Mesothelial cell of epicardium (in vitro differentiated cells): ENCODE measurements around the gene CHRNA1. TPM values are rescaled to one million over a fixed set of nuclear protein-coding genes. Genes with fewer than 3 reads are reported as not detected.

Experiments
- DNase-seq, 2 experiments: peaks; one replicate each; pipeline ENCODE4 v3.0.0; 2021; ENCODE audit warnings: low spot score in 2 of 2; ENCODE audit not compliant: unreplicated experiment in 2 of 2
- H3K27ac Mint-ChIP-seq: 2 replicates; pipeline ENCODE4 v1.8.0; 2021; ENCODE audit warnings: mixed read lengths
- H3K27me3 Mint-ChIP-seq: 2 replicates; pipeline ENCODE4 v1.8.0; 2021; ENCODE audit warnings: low read depth, mixed read lengths
- H3K36me3 Mint-ChIP-seq: 2 replicates; pipeline ENCODE4 v1.8.0; 2021; ENCODE audit warnings: mixed read lengths
- H3K4me1 Mint-ChIP-seq: 2 replicates; pipeline ENCODE4 v1.8.0; 2021; ENCODE audit warnings: mixed read lengths
- H3K4me3 Mint-ChIP-seq: 2 replicates; pipeline ENCODE4 v1.8.0; 2021; ENCODE audit warnings: mild to moderate bottlenecking, moderate library complexity, mixed read lengths
- H3K9me3 Mint-ChIP-seq: 2 replicates; pipeline ENCODE4 v1.8.0; 2021; ENCODE audit warnings: mixed read lengths
- total RNA-seq: library from RNA; stranded (reverse); gene quantifications from 3 replicates; pipeline ENCODE4 v1.2.1, GENCODE V29; 2021
- TF ChIP-seq, protein P1 (sequence below): fragments of 200-600 bp; sonication (generic); IDR thresholded peaks from one replicate; pipeline ENCODE4 v1.5.0; 2021; ENCODE audit warnings: antibody characterized with exemption; ENCODE audit not compliant: unreplicated experiment

The CHRNA1 gene
- 0.16 TPM in 1 of 3 replicates, not detected in the others for total RNA-seq

DNA sequence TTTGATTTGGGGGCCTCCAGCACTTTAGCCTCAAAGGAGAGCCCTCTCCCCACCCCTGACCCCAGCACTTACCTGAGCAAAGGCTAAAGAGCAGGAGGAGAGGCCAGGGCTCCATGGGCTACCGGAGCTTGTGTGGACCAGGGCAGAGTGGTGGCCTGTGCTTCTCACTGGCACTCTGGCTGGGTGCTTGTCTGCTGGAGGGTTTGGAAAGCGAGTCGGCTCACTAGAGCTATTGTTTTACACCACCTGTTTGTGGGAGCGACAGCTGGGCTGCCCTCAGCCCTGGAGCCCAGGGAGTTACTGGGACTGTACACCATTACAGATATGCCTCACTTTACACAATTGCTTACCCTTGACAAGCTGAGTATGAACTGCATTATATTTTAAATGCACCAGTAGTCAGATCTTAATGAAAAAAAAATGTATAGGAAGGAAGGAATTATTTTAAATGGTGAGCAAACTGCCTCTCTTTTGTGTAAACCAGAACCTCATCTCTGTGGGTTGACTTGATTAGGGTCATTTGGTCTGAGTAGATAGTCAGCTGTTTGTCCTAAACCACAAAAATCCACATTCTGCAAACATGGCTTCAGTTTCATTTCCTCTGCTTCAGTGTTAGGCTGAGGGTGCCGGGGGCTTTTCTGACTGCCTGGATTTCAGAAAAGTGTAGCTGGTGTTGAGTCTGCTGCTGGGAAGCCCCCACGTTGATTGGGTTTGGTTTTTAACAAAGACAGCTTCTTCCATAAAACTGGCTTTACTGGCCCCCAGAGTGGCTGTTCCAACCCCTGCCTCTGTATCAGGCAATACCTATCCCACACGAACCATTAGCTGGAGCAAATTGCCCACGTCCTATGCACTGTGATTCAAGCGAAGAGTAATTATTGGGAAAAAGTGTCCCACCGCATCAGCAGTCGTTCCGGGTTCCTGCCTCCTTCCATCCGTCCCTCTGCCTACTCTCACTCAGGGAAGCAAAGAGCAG, at the start of gene CHRNA1:
TSS of gene CHRNA1 (minus strand) at position 193 of the 976 bp plus-strand sequence. CDS start at position 115, 78 bp downstream.
- TF ChIP-seq, protein P1, sequence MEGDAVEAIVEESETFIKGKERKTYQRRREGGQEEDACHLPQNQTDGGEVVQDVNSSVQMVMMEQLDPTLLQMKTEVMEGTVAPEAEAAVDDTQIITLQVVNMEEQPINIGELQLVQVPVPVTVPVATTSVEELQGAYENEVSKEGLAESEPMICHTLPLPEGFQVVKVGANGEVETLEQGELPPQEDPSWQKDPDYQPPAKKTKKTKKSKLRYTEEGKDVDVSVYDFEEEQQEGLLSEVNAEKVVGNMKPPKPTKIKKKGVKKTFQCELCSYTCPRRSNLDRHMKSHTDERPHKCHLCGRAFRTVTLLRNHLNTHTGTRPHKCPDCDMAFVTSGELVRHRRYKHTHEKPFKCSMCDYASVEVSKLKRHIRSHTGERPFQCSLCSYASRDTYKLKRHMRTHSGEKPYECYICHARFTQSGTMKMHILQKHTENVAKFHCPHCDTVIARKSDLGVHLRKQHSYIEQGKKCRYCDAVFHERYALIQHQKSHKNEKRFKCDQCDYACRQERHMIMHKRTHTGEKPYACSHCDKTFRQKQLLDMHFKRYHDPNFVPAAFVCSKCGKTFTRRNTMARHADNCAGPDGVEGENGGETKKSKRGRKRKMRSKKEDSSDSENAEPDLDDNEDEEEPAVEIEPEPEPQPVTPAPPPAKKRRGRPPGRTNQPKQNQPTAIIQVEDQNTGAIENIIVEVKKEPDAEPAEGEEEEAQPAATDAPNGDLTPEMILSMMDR = no peak
- Mint-ChIP-seq H3K36me3 (no peaks in the 10 kb centered on the region), H3K4me1 (peaks cover 13% of the 10 kb centered on the region), H3K4me3 (no peak within 1 kb of the TSS), H3K27me3 (no peaks in the 10 kb centered on the region), H3K27ac (peak within 1 kb of the TSS; percentile 10), H3K9me3 (no peaks in the 10 kb centered on the region)
- DNase-seq = no peak

DNA sequence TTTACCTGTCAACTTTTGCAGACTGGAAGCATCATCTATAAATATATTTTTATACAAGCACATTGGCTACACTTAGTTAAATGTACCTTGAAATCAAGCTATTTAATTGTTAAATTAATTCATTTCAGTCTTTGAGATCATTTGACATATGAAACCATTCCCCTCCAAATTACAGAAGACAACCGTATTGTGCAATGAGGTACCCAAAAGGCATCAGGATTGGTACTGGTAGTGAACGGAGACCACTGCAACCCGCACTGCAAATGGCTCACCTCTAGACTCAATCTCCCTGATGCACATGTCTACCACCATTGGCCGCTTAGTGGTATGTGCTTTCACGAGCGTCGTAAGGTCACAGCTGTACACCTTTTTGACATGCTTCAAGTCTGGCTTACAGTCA, 47.8 kb upstream of the CHRNA1 start:
- H3K27ac Mint-ChIP-seq = no peak overlapping the region

DNA sequence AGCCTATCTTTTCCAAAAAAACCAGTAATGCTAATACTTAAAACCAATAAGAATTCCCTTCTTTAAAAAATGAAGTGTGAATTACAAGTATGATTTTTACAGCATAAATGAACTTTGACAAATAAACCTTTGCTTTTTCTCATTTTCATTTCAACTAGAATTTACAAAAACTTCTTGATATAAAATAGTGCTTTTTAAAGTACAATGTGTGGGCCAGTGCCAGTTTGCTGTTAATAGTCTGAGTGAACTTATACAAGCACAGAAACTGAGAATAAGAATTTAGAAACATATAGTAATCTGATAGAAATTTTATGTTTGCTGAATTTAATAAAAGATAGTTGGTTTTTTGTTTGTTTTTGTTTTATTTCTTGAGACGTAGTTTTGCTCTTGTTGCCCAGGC, 43.7 kb upstream of the CHRNA1 start:
- Mint-ChIP-seq H3K36me3 (peaks cover 16% of the 10 kb centered on the region), H3K4me3 (no peak overlapping the region), H3K27me3 (no peaks in the 10 kb centered on the region), H3K4me1 (peaks cover 21% of the 10 kb centered on the region), H3K9me3 (no peaks in the 10 kb centered on the region), H3K27ac (peak overlapping the region; percentile 76)
- TF ChIP-seq, protein P1 = no peak
- no peak for DNase-seq

More for the DNA sequence above, 47.8 kb upstream of the CHRNA1 start:
- Mint-ChIP-seq H3K36me3 (peaks cover 27% of the 10 kb centered on the region), H3K9me3 (peaks cover 5% of the 10 kb centered on the region), H3K4me1 (peaks cover 5% of the 10 kb centered on the region), H3K27me3 (no peaks in the 10 kb centered on the region), H3K4me3 (no peak overlapping the region)
- DNase-seq = no peak
- TF ChIP-seq, protein P1 = no peak

- Mint-ChIP-seq H3K36me3 (peaks cover 26% of the 10 kb centered on the region), H3K9me3 (no peaks in the 10 kb centered on the region), H3K27ac (no peak overlapping the region), H3K4me1 (peaks cover 26% of the 10 kb centered on the region), H3K27me3 (no peaks in the 10 kb centered on the region), H3K4me3 (no peak overlapping the region)
- DNase-seq = no peak
- TF ChIP-seq, protein P1 = no peak
Observed at GRCh38 chr2:174805803-174806202, 41.5 kb upstream of the CHRNA1 start.

DNA sequence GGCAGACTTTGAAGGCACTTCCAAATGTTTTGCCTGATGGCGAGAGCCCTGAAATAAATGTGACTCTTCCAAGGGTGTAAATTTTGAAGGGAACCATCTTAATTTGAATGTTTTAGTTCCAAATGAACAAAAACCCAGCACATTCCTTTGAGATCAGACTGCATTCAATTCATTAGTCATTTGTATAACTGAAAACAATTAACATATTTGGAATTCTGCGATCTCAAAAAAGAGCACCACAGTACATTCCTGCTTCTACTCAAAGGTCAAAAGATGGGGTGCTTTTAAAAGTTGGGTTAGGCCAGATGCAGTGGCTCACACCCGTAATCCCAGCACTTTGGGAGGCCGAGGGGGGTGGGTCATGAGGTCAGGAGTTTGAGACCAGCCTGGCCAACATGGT, 38.2 kb upstream of the CHRNA1 start:
- Mint-ChIP-seq H3K4me3 (no peak overlapping the region), H3K27me3 (no peaks in the 10 kb centered on the region), H3K27ac (no peak overlapping the region), H3K9me3 (no peaks in the 10 kb centered on the region), H3K4me1 (peaks cover 43% of the 10 kb centered on the region), H3K36me3 (peaks cover 37% of the 10 kb centered on the region)
- TF ChIP-seq, protein P1 = no peak
- DNase-seq = no peak
